Stimulated activated CD8-positive, alpha-beta memory T cell treated with anti-CD3 and anti-CD28 coated beads, Interleukin-12 subunit alpha, Interleukin-12 subunit beta, amount 100 ng/mL, for 24 hours (primary cell): ENCODE results near the gene NUDT14.

Experiments
- DNase-seq: peaks from one replicate; pipeline ENCODE4 v3.0.0-alpha.2; 2020; ENCODE audit errors: extremely low read depth

NUDT14 gene

DNA sequence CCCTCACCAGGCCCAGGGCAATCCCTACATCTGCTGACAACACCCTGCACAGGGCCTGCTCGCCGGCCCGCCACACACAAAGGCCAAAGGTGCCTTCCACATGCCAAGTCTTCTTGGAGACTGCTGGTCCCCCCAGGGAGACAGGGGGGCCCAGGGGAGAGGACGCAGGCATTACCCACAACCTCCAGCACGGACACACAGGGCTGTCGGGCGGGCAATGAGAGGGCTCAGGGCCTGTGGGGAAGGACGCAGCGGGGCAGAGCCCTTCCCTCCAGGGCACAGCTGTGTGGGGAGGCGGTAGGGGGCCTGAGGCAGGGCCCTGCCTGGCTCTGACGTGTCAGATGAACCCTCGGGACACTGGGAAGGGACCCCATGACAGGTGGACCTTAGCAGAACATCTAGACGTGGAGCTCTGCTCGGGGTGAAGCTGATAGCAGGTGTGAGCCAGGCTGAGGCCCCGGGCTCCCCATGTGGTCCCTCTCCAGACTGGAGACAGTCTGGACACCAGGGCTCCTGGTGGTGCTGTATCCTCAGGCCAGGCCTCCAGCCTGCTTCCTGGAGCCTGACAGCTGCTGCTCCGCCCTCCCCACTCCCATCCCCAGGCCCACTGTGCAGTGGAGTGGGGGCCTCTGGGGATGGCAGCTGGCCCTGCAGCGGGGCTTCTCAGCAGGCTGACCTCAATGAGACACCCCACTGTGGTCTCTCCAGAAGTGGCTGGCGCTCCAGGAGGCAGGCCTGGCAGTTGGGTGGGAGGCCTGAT is 31.6 kb upstream of the NUDT14 start:
- DNase-seq: no peak

DNA sequence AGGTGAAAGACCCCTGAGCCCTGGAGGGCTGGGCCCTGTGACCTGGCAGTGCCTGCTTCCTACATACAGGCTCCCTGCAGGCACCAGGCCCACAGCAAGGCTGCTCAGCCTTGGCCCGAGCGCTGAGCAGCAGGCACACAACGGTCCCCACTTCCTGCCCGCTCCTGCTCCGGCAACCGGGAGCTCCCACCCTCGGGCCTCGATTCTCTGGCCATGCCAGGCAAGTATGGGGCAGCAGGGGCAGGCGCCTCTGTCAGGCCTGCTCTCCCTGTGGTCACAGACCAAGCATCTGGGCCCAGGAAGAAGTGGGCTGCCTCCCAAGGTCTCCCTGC is 30.6 kb upstream of the NUDT14 start:
- DNase-seq: no peak

DNA sequence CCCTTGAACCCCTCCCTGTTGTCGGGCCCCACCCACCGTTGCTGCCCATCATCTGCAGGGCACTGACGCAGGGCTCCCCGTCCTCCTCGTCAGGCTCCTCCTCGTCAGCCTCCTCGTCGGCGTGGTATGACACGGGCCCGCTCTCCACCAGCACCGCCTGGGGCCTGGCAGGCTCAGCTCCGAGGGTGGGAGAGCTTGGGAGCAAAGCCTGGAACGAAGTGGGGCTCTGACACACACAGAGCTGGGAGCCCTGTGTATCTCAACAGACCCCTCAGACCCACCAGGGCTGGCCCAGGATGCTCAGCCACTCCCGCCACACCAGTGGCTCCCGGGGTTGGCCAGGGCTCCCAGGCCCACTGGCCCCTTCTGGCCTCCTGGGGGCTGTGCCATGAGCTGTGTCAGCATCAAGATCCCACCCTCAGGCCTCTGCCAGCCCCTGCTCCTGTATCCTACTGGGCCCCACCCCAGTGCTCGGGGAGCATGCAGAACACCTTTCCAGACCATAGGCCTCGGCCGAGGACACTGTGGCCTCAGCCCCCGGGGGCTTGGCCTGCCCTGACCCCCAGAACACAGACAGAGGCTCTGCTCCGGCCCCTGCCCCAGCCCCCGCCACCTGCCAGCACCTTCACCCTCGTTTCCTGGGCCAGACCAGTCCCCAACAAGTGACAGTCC is 30.1 kb upstream of the NUDT14 start:
- DNase-seq: no peak

DNA sequence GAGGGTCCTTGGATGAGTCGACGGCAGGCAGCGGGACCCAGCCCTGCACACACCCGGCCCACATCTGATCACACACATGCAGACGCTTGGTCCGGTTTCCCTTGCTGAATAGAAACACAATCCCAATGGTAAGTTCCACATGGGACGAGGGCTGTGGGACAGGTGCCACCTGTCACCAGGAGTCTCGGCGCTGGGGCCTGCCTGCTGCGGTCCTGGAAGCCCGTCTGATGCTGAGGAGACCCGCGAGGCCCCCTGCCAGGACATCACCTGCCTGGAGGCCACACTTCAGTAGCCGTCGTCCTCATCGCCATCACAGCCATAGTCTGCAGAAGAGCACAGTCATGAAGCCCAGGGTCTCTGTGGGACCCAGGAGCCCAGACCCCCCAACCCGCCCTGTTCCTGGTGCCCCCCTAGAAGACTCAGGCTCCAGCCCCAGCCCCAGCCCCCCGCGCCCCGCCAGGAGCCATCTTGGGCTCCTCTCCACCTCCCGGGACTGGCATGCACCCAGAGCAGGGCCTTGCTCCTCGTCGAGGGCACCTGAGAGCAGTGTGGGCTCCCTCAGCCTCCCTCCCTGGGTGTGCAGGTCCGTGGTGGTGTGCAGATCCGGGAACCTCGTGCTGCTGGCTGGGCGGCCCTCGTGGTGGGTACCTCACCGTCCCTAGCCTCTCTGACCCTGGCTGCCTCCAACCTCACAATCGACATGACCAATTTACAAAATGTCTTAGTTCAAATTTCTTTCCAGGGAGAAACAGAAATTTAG is 29.3 kb upstream of the NUDT14 start:
- no peak for DNase-seq

DNA sequence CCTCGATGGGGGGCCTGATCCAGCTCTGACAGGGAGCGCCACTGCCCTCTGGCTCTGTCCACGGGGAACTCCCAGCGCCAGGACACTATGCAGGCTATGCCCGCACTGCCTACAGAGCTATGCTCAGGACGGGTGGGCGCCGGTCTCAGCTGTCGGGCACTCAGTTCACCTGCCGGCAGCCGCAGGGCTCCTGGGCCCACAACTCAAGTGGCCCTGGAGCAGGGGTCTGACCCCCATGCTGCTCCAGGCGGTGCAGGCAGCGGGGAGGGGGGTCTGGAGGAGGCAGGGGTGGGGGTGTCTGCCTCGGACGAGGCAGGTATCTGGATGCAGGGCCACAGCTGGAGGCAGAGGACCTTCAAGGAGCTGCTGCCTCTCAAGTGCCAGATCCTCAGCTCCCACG is 28.5 kb upstream of the NUDT14 start:
- DNase-seq: no peak

DNA sequence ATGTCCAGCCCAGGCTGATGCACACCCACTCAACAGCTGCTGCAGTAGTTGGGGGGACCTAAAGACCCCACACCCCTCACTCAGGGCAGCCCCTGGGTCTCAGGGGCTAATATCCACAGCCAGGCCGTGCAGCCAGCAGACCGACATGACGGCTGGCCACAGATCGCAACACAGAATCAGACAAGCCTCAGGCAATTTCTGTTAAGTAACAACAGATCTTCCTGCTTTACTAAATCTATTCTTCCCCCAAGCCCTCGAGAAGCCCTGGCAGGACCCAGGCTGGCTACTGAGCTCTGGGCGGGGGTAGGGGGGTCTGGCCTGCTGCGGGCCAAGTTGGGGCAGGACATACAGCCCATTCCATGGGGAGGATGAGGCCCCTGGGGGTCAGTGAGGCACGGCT is 28.0 kb upstream of the NUDT14 start:
- DNase-seq: no peak

DNA sequence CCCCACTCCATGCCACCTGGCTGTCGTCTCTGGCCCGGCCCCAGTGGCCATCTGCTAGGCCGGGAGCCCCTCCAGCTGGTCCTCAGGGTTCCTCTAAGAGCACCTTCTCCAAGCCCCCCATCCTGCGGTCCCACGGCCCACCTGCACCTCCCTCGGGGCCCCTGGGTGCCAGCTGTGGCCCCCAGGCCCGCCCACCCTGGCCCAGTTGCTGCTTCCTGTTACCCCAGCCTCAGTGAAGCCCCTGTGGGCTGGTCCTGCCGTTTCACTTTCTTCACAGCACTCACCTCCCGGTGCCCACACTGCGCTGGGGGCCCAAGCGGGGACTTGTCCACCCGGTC is 27.6 kb upstream of the NUDT14 start:
- no peak for DNase-seq

DNA sequence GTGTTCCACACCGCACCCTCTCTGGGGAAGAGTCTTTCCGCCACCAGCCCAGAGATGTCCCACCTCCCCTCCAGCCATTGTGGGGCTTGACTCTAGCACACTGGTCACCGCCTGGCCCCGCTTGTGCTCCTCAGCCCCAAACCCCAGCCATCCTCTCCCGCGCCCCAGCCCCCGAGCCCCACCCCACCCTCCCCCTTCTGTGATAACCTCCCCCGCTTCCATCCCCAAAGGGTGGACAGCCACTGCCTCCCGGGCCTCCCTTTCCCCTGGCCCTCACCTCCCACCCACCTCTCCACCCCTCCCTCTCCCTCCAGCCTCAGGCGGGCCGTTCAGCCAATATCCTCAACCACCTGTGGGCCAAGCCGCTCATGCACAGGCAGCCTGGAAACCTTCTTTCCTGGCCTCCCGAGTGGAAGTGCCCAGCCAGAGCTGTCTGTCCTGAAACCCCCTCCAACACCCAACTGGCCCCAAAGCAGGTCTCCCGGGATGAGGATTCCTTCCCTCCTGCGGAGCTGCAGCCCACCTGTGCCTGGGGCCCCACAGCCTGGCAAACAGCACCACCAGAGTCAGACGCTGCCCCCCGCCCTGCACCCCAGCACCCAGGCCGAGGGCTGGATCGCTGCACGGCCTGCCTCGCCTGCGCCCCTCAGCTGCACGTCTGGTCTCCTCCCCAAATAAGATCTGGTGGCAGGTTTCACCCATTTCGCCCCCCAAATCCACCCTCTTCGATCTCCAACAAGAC is 27.1 kb upstream of the NUDT14 start:
- no peak for DNase-seq

DNA sequence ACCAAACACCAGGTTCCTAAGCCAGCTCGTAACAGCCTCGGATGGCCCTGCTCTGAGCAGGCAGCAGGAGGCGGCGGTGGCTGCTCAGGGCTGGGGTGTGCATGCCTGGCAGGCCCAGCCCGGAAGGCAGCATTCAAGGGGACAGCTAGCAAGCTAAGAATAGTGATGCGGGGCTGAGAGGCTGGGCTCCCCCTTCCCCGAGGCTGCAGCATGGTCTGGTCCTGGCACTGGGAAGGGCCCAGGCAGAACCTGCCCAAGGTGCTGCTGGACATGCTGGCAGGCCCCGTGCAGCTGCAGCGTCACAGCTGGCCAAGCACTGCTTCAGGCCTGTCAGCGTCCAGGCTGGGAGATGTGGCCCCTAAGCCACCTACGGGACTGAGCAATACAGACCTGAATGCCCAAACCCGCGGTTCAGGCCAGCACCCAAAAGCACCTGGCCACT is 26.4 kb upstream of the NUDT14 start:
- DNase-seq: no peak

DNA sequence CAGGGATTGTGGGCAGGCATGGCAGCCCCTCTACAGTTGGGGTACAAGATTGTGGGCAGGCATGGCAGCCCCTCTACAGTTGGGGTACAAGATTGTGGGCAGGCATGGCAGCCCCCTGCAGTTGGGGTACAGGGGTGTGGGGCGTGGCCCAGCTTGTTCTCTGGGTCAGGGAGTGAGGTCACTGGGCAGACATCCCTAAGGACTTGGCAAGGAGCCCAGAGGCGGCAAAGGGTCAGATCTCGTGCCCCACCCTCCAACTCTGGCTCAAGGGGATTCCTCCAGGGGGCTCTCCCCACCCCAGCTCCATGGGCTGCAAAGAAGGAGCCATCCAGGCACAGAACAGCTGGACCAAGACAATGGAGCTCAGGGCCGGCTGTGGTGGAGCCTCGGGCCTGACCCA is 25.8 kb upstream of the NUDT14 start:
- DNase-seq: no peak

DNA sequence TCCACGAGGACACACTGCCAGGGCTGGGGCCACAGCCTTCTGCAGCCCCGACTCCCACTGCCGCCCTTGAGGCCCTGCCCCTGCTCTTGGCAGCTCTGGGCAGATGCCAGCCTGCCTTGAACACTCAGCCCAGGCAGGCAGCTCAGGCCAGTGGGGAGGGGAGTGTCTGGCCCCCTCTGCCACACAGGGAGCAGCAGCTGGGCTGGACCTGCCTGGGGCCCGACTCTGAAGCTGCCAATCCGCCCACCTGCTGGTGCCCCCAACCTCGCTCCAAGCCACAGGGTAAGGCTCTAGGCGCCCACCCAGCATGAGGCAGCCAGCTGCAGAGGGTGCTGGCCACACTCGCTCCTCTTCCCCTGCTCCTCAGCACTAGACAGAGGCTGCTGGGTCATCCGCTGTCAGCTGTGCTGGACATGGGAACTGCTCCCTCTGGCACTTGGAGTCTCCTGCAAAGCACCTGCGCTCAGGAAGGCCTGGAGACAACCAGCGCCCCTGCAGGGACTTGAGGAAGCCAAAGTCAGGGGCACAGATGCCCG is 24.6 kb upstream of the NUDT14 start:
- DNase-seq: no peak

DNA sequence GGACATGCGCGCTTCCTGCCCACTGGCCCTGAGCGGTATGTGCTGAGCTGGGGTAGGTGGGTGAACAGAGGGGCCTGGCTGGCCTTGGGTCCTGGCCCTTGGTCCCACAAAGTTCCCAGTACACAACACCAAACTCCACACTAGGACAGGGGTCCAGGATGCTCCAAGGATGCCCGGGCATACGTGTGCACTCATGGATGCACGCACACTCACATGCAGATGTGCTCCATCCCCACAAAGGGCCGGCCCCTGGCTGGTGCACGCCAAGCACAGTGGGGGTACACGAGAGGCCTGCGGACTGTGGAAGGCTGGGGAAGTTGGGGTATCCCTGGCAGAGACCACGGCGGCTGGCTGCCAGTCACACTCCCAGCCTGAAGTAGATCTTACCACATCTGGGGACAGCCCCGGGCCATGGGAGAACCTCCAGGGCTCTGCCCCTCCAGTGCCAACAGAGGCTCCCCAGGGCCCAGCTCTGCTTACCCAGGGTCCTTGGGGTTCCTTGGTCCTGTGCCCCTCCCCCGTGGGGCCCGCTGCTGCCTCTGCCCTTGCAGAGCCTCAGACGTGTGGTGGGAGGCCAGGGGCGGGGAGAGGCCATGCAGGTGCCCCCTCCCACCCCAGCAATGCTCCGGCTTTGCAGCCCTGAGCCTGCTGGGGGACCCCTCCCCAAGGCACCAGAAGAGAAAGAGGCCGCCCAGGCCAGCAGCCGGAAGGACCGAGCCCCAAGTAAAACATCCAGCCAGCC is 24.0 kb upstream of the NUDT14 start:
- no peak for DNase-seq

DNA sequence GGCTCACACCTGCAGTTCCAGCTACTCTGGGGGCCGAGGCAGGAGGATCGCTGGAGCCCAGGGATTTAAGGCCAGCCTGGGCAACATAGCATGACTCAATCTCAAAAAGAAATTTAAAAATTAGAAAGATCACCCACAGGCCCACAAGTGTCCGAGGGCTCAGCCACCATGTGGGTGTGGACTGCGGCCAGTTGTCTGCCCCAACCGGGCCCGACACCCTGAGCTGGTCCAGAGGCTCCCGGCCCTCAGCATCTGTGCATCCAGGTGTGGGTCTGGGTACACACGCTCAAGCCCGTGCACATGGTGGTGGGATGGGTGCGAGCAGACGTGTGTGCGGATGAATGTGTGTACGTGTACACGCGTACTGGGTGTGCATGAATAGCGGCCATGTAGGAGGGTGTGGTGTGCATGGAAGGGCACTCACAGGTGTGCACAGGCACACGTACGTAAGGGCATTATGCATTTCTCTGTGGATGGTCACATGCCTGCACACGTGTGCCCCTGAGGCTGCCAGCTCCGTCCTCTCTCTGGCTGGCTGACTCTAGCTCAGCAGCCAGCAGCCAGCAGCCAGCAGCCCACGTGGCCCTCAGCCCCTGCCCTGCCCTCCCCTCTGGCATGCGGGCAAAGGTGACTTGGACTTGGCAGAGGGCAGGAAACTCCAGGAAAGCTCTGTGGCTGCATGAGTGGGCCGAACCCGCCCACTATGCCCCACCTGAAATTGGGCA is 23.3 kb upstream of the NUDT14 start:
- DNase-seq: no peak

DNA sequence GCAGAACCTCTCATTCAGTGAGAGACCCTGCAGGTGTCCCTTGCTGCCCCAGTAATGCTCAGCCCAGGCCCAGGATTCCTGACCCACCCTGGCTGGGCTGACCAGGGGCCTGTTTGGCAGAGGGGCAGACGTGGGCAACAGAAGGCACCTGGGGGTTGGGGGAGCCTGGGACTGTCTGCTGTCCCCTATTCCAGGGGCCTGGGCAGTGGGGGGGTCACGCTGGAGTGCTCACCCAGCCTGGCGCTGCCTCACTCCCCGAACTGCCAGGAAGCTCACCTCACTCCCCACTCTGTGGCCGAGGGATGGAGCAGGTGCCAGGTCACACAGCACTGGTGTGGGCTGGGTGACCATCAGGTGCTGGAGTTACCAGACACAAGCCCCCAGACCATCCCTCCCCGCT is 22.6 kb upstream of the NUDT14 start:
- no peak for DNase-seq

DNA sequence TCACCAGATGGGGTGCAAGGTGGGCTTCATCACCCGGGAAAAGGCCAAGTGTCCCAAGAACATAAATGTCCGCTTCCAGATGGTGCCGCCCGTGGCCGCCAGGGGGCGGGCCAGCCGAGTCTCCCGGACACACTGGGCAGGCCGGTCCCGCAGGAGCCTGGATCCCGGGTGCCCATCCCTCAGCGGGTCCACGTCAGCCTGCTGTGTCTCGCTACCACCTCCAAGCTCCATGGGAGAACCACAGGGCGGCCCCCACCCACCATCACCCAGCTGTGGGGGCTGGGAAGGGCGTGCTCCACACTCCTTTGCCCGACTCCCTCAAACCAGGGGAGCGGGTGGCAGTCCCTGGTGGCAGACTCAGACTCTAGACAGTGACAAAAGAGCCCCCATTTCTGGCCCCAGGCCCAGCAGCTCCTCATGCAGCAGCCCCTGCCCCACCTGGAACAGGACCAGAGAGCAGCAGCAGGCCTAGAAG is 22.0 kb upstream of the NUDT14 start:
- DNase-seq: no peak

DNA sequence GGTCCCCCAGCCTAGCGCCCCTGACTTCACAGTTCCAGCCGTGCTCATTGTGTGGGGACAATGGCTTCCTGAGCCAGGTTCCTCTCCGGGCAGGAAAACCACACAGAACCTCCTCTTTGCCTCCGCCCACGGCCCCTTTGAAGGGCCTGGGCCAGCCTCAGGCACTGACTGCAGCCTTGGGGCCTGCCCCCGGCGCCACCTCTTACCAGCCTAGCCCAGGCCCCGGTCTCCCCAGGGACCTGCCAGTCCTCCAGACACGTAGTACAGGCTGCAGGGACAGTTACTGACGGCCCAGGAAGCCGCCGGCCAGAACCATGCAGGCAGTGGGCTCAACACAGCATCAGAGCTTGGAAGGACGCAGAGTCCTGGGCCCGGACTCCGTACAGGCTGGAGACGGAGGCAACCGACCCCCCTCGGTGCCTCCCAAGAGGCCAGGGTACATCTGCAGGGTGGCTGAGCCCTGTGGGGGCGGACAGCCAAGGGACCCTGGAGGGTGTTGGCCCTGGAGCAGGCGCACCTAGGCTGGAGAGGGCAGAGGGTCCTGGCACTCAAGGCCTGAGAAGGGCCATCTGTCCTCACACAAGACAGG is 20.9 kb upstream of the NUDT14 start:
- DNase-seq: no peak

DNA sequence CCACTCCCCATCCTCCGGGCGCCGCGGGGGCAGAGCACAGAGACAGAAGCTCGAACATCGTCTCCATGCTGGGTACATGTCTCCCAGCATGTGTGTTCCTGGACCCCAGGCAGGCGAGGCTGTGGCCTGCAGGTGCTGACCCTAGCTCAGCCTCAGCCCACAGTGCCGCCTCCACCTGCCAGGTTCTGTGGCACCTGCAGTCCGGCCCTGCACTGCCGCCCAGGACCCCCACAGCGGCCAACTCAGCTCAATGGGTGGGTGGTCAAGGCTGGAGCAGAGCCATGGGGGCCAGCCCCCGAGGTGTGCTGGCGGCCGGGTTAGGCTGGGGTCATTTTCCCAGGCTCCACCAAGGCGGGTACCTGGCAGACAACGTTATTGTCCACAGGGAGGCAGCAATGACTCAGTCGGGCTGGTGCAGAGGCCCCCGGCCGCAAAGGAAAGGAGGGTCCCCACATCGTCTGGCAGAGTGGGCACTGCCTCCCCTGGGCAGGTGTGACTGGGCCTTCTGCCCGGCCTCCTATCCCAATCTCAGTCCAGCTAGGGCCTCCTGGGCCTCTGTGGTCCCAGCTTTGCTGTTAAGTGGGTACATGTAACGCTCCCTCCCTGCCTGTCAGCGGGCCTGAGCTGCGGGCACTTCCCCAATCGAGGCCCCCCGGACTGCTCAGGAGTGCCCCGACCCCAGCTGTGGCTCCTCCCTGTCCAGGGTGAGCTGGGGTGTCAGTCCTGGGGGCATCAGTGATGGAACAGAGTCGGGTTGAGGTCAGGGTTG is 20.2 kb upstream of the NUDT14 start:
- DNase-seq: no peak

DNA sequence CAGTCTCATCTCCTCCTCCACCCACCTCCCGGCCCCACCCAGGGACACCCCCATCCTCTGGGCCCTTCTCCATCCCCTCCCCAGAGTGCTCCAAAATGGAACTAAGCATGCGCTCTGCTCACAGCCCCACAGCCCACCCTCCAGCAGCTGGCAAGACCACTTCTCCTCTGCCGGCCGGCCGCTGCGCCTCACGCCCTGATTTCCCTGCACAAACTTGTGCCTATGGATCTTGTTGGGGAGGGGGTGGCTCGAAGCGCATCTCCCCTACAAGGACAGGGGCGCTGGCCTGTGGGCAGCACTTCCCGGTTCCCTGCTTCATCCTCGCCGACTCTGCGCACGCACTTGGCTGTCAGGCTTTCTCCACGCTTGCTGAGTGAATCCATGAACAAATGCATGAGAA is 19.5 kb upstream of the NUDT14 start:
- DNase-seq: no peak

DNA sequence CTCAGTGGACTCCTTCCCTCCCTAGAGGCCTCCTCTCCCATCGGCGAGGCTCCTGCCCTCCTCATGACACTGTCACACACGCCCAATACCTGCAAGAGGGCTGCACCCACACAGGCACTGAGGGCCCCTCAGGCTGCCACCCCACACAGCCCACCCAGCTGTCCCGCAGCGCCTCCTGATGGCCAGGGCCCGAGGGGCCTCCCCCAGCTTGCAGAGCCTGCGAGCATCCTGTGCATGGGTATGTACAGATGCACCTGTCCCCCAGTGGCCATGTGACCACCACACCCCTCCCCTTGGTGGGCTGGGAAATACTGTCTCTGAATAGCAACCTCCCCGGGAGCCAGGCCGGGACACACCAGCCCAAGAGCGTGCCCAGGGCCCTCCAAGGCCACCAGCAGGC is 19.0 kb upstream of the NUDT14 start:
- no peak for DNase-seq

DNA sequence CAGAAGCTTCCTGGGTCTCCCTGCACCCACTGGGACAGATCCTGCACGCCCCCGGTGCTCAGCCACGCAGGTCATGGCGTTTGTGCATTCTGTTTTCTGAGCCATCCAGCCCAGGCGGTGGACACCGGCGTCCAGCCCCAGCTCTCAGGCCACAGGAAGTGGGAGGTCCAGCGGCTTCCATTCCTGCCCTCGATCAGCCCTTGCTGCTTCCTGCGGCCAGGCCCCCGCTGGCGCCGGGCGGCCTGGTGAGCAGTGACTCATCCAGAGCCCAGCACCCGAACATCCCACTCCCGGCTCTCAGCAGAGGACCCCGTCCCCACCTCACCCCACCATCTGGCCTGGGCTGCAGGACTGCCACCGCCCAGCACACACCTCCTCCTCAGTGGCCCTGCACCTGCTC is 18.0 kb upstream of the NUDT14 start:
- no peak for DNase-seq
